Stimulated activated CD8-positive, alpha-beta memory T cell treated with anti-CD3 and anti-CD28 coated beads, Interleukin-4, amount 100 ng/mL, for 1 hour (primary cell): ENCODE measurements around the gene HOXB9.
A peak's percentile ranks its signal among the peaks of the same experiment; 100 is the strongest.

Experiments
- DNase-seq, 2 donors: peaks; one replicate each; pipeline ENCODE4 v3.0.0-alpha.2; 2020; ENCODE audit warnings: low read depth in 2 of 2, low spot score in 1 of 2

Gene HOXB9

DNA sequence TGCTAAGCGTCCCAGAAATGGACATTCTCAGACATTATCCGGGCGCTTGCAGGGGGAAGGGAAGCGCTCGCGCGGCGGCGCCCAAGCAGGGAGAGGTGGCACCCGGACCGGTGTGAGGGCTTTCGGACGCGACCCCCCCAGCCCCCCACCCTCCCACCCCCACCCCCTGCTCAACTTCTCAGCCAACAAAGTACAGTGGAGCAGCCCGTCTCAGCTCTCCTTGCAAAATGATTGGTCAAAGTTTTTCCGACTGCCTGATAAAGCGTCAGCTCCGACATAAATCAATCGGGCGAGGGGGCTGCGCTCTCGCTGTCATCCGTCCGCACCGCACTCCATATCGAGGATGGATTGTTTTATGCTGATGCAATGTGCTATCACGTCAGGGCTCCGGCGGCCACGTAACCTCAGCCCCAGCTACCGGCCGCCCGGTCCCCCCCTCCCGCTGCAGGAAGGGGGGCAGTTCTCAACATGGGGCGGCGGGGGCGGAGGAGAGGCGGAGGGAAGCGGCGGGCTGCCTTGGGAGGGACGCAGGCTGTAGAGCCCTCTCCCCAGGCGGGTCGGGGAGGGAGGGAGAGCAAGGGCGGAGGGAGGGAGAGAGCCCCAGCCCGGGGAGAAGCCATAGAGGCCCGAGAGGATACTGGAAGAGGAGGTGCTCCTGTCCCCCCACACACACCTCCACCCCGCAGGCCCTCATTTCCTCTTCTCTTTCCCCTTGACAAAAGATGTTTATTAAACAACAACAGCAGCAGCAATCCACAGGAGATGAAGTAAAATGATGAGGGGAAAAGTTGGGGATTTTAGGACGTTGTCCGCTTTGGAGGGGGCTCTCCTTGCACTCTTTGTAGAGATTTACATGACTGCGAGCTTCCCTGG is at the start of gene HOXB9:
TSS of gene HOXB9 (minus strand) at position 114 of the 873 bp plus-strand sequence. CDS start at position 25, 89 bp downstream.
- no peak for DNase-seq

DNA sequence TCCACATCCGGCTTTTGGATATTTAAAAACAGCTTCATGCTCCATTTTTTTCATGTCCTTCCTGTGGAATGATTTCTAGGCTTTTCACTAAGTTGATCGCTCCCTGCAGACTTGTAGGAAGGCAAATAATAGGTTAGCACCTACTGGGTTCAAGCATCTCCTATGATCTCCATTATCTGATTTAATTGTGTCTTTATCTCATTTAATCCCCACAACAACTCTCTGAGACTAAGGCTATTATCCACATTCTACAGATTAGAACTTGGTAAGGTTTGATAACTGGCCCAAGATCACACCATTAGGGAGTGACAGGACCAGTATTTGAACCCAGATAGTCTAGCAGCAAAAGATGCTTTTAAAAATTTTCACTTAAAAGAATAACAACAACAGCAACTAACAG is 46.2 kb upstream of the HOXB9 start:
- DNase-seq = no peak

DNA sequence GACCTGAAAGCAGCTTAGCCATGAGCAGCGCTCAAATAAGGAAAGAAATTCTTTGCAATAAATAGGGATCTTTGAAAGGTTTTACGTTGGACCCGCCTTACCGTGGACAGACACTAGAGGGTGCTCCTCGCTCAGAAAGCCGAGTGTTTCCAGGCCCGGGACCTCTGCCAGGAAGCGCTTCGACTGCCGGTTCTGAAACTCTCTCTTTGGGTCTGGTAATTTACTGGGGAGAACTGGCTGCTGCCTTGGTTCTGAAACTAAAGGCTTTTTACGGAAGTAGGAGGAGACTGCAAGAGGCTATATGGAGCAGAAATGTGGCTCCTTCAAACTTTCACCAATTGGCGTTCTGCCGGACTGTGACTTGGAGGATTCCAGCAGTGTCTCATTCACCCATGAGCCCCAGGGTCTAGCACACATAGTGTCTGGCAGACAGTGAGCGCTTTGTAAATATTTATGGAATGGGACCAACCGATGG is 45.6 kb upstream of the HOXB9 start:
- DNase-seq = peak; percentile 33 to 44

DNA sequence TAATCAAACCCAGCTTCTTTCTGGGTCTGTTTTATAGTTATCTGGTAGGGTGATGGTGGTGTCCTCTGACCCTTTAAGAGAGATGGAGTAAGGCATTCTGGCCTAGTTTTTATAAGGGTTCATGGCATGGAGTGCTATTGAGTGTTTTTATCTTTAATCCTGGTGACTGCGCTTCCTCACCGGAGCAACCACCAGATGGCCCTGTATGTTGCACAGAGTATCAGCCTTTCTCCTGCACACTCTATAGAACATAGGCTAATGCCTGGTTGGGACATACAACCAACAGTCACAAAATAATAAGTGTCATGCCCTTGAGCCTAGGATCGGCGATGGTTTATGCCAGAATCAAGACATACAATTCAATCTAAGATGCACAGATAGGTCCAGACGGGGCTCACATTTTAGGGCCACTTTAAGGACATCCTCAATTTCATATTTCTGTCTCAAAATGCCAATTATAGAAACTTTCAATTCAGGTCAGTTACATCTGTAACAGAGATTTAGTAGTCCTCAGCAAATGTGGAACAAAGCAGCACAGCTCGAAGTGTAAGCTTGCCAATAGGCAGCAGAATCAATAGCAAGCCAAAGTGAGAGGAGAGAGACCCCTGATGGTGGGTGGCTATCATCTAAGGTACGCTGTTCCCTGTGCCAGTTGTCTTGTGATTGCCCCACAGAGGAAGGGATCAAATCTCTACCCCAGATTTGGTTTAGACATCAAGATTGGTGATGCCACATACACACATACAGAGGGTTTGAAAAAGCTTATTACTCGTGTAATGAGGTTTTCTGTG is 37.2 kb upstream of the HOXB9 start:
- DNase-seq = no peak

DNA sequence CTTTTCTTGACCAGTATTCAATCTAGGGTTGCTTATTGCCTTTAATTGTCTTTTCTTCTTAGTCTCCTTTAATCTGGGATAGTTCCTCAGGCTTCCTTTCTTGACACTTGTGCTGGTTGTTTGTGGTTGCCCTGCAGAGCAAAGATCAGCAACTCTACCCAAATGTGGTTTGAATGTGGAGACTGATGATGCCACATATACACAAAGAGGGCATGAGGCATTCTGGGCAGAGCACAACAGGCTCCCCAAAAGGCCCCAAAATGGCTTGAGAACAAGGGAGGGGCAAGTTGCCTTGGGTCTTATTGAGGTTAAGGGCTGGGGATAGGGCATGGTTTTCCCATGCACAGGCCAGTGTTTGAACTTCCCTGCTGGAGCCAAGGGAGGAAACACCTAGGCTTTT is 29.8 kb upstream of the HOXB9 start:
- DNase-seq = no peak

DNA sequence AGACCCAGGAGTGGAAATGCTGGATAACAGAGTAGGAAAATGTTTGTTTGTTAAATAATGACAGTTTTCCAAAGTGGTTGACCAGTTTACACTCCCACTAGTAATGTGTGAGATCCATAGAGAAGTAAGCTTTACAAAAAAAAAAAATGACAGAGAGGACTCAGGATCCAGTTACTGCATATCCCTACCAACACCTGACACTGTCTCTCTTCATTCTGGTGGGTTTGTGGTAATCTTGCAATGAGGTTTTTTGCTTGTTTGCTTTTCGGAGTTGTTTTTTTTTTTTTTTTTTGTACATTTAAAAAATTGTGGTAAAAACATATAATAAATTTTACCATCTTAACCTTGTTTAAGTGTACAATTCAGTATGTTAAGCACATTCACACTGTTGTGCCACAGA is 23.6 kb upstream of the HOXB9 start:
- DNase-seq = no peak

DNA sequence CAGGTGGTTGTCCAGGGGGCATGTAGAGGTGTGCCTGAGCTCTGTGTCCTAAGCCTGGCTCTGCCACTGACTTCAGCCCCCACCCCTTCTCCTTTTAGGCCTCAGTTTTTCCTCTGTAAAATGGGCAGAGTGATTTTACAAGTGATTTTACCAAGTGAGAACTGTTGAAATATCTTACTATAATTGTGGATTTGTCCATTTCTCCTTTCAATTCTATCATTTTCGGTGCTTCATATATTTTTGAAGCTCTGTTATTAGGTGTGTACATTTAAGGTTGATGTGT is 21.7 kb upstream of the HOXB9 start:
- no peak for DNase-seq

DNA sequence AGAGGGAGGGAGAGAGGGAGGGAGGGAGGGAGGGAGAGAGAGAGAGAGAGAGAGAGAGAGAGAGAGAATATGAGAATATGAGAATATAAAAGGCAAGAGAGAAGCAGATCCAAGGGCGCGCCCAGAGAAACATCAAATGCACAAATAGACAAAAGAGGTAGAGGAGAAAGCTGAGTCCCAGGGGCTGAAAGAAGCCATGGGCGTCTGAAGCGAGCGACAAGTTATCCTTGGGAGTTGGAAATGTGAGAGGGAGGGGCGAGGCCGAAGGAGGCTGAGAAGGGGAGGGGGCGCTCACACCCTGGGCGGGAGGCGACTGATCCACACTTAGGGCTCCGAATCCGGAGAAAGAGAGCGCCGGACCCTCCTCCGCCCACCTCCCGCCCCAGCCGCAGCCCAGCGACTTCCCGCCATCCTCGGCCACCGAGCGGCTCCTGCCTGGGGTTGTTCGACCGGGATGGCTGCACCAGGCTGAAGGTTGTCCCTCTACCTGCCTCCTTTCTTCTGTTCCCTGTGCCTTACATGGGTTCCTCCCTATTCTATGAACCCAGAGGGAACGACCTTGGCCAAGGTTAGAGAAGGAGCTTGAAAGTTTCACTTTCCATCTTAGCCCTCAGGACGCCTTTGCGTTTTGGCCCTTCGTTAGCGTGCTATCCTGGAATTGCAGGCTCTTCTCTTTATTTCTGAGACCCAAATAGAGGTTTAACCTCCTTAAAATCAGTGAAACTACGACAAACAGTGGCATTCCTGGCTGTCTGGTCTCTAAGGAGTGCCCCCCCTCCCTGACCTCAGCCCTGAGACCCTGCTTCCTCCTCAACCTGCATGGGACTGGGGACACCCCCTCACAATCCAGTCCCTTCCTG is 21.2 kb upstream of the HOXB9 start:
- no peak for DNase-seq

DNA sequence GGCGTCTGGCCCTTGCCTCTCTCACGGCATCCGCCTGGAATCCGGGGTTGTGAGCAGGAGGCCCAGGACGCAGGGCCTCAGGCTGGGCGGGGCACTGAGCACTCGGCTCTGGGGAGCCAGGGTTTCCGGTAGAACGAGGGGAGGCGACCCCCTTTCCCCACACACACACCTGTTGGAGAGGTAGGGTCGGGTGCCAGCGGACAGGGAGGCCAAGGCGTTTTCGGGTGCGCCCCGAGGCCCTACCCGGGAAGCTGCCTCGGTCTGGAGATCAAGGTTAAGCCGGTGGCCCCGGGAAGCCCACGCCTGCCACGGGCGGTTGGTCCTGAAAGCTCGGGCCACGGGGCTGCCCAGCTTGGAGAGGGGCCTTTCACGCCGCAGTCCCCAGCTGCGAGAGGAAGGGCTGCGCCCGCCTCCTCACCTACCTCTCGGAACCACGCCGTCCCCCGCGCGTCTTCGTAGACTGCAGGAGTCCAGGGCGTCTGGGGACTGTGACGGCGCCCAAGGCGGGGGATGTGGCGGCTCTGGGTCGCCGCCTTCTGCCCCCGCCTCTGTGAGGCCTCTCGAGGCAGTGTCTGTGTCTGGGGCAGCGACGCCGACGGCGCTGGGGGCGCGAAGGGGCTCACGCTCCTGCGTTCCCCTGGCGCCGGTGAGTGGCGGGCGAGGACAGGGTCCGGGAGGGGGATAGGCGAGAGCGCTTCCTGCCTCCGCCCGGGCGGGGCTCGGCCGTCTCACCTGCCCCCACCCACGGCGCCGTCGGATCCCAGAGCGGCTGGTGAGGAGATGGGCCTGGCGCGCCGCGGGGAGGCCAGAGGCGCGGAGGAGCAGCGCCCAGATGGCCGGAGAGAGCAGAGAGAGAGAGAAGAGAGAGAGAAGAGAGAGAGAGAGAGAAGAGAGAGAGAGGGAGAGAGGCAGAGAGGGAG is 20.3 kb upstream of the HOXB9 start:
- DNase-seq = no peak

DNA sequence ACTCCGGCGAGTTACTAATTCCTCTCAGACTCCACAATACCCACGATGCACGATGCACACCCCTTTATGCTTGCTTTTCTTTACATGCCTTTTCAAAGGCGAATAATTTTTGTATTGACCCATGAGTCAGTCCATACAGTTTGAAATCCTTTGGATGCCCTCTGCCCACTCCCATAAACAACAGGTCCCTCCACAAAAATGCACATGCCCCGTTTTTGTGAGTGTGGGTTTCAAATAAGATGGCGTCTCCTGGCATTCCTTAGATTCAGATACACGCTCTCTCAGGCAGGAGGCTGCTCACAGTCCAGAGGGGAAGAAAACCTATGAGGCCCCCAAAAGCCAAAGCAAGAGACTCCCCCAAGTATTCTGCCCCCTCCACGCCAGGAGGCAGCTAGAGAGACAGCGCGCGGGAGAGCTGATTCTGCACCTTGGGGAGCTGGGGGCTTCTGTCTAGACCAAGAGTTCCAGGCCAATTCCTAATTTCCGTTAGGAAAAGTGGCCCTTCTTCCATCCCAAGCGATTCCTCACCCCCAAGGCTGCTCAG is 19.6 kb upstream of the HOXB9 start:
- no peak for DNase-seq

DNA sequence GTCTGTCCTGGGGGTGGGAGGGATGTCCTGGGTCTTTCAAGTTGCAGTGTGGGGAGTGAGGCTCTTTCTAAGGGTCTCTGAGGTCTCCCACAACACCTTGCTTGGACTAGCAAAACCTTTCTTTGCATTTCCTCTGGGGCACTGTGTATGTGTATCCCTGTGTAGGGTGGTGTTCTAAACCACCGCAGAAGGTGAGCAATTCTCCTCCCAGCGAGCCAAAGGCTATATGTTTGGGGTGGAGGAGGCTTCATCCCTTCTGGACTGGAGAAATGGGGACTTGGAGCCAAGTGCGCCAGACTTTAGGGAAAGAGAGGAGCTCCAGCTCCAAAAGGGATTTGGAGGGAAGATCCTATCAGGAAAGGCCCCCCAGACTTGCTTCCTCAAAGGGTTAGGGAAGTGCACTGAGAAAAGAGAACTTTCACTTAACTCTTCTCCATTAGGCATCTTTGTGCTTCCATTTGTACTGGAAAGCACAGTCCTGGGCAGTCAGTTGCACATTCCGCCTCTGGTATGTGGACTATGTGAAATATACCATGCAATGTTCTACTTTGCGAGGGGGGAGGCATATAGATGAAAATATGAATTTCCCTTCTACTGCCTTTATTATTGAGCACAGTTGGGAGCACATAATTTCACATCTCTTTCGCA is 18.9 kb upstream of the HOXB9 start:
- DNase-seq = no peak

DNA sequence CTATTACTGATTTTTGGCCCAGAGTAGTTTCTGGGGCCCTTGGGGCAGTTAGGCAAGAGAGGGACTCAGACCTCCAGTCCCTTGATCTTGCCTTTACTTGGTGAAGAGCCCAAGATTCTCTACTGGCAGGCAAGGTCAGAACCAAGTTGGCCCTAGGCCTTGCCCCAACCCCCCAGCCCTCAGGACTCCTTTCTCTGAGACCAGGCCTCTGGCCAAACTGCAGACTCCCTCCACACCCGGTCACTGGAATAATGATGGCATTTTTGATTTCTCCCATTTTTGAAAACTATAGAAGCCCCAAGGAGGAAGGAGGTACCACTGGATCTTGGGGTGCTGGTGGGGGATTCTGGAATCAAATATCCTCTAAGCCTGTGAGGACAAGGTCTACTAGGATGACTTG is 18.0 kb upstream of the HOXB9 start:
- DNase-seq = no peak

DNA sequence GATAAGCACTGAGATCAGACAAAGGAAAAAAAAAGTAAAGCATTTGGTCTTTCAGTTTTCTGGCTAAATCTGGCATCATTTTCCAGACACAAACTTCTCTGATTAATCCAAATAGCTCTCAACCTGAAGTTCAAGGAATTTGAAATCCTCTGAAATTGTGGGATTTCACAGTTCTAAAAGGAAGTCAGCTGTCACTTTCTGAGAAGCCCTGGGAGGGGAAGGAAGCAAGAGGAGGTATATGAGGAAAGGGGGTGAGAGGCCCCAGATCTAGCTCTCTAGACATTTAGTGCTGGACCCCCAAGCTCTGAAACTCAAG is 17.5 kb upstream of the HOXB9 start:
- DNase-seq = no peak

DNA sequence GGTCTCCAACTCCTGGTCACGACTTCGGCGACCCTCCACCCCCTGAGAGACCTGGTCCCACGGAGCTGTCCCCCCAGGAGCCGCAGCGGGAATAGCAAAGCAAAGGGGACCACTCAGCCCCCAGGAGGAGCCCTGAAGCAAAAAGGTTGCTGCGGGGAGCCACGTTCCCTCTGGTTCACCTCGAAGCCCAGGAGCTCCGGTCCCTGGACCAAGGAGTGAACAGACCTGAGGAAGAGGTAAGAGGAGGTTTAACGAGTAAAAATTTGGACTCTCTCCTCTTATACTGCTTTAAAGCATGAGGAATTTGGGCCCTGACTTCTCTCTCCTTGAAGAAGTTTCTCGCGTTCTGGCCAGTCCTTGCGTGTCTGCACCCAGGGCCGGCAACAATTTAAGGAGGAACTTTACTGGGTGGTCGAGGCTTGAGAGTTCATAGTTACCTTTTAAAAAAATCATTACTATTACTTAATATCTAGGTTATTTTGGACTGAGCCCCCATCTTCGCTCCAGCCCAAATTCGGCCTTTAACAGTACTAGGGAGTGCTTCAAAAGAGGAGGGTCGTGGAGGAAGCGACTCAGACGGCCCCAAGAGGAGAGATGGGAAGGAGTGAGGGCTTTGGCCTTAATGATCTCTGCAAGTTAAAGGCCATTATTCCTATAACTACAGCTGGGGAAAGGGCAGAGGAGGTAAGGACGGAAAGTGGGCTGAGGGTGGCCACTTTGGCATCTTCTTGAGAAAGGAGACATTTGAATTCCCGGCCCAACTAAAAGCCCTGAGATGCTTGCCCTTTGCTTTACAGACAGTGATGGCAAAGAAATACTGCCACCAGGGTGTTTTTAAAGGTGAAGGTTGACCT is 16.9 kb upstream of the HOXB9 start:
- DNase-seq = no peak

DNA sequence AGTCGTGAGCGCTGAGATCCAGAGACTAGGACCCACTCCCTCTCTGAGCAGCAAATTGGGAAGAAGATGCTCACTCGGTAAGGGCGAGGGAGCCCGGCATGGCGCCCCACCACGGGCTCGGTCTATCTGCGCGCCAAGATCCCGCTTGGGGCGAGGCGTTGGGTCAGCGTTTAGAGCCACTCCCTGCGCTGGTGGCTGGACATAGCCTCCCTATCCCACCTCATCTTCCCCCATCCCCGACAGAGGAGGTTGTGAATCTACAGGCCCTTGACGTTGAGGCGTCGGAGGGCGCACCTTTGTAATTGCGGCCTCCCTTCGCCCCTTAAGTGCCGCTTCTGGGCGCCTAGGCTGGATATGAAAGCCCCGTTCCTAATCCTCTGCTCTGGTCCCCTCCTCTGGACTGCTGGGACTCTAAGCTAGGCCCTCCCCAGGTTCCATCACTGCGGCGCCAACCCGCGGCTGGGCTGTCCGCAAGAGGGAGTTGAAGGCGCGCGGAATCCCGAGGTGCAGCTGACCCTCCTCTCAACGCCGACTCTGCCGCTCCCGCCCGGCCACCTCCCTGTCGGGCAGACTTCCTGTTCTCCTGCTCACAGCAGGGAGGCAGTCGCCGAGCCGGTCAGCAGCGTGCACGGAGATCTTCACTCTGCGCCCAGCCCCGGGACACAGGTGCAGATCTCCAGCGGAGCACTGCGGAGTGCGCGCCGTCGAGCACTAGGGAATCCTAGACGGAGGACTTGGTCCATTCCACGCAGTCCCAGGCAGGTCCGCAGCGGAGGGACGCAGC is 16.1 kb upstream of the HOXB9 start:
- no peak for DNase-seq

DNA sequence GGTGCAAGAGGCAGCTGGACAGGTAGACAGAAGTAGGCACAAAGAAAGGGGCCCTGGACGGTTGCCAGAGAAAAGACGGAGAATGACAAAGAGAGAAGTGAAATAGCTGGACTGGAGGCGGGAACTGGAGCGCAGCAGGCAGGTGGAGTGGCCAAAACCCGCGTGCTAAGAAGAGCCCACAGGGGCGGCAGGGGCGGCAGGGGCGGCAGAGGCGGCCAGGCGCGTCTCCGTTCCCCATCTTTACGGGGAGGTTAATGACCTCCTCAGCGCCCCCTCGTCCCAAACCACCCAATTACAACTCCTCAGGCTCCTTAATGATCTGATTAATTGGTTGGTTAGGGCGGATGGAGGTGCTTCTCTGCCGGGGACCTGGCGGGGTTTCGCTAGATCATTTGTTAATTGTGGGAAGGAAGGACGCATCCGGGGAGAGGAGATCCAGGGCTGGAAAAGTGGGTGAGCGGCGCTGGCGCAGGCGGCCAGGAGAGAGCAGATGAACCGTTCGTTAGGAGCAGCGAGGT is 15.4 kb upstream of the HOXB9 start:
- no peak for DNase-seq

DNA sequence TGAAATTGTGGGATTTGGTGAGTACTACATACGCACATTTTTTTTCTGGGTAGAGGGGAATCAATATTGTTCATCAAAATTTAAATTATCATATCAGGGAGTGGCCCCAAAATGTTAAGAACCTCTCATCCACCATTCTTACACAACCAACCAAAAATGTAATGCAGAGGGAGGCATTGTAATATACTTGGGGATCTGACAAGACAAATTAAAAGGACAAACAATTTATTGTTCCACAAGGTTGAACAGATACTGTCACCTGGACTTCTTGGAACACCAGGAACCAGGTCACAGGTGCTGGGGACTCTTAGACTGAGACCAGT is 14.7 kb upstream of the HOXB9 start:
- no peak for DNase-seq
